Measurements from ENCODE around the gene TLE4.

TLE4 gene

DNA sequence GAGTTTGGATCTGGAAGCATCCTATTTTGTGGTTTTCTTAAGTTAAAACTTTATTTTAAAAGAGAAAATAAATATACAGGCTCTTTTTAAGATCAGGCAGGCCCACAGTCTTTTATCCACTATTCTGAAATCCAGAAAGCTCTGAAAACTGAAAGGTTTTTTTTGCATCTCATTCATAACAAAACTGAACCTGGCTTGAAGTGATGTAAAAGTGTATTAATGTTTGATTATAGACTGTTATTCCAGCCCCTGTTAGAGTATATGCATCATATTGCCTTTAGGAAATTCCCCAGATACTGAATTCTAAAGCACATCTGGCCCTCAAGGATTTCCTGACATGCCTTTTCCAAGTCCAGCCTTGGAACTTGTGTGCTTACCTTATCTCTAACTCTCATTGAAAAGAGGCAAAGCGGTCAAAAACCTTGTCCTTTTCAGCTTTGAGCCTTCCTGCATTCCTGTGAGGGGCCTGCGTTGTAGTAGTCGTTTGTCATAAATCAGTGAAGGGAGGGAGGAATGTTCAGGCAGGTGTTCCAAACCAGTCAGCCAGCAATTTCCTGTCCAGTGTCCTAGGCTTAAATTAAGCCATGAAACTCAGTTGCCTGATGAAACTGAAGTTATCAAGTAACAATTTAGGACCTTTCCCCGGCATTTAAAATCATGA is 110.4 kb downstream of the TLE4 start:
- Histone ChIP-seq H3K9me2 (replicated peaks; ENCODE audit: low read depth, low read length) (no peaks in the 10 kb centered on the region), H3K36me3 (ENCODE audit: insufficient read depth, low read length) (peaks cover 3% of the 10 kb centered on the region; the same call in 1 of the 2 replicates), H3K9me3 (ENCODE audit: insufficient read depth, low read depth, low read length) (no peaks in the 10 kb centered on the region), H4K20me1 (ENCODE audit: insufficient read depth, low read length, poor library complexity, severe bottlenecking) (peaks cover 40% of the 10 kb centered on the region), H3K27me3 (ENCODE audit: insufficient read depth, low read length, poor library complexity, severe bottlenecking) (no peaks in the 10 kb centered on the region), H3K4me1 (ENCODE audit: insufficient read depth, low read length, poor library complexity, severe bottlenecking) (peaks cover 49% of the 10 kb centered on the region), H3K4me3 (ENCODE audit: low read length, poor library complexity, severe bottlenecking) (no peak overlapping the region), H3K4me2 (ENCODE audit: low read depth, low read length, poor library complexity, severe bottlenecking) (no peak overlapping the region), H3K79me2 (ENCODE audit: insufficient read depth, low read length) (peaks cover 35% of the 10 kb centered on the region), H2AFZ (ENCODE audit: low read length) (no peak overlapping the region), H3K9ac (ENCODE audit: low read depth, low read length, poor library complexity, severe bottlenecking) (no peak overlapping the region), H3F3A (ENCODE audit: low read depth) (peaks cover 3% of the 10 kb centered on the region; the same call in 1 of the 2 replicates)
- TF ChIP-seq CTCF (conservative IDR thresholded peaks at IDR 0.05; ENCODE audit: low read length): no peak
- no peak for TF ChIP-seq EZH2phosphoT487 (IDR thresholded peaks at IDR 0.05; ENCODE audit: borderline replicate concordance)

- H3K9me3 ChIP-seq (ENCODE audit: insufficient read depth, low read depth, low read length): no peaks in the 10 kb centered on the region
- H3K9ac ChIP-seq (ENCODE audit: low read depth, low read length, poor library complexity, severe bottlenecking): no peak overlapping the region
- peaks cover 3% of the 10 kb centered on the region; the same call in 1 of the 2 replicates for H3K36me3 ChIP-seq (ENCODE audit: insufficient read depth, low read length)
- peaks cover 57% of the 10 kb centered on the region for H4K20me1 ChIP-seq (ENCODE audit: insufficient read depth, low read length, poor library complexity, severe bottlenecking)
- TF ChIP-seq CTCF (conservative IDR thresholded peaks at IDR 0.05; ENCODE audit: low read length) (no peak), EZH2phosphoT487 (IDR thresholded peaks at IDR 0.05; ENCODE audit: borderline replicate concordance) (no peak)
- peaks cover 64% of the 10 kb centered on the region for H3K4me1 ChIP-seq (ENCODE audit: insufficient read depth, low read length, poor library complexity, severe bottlenecking)
- H3K4me2 ChIP-seq (ENCODE audit: low read depth, low read length, poor library complexity, severe bottlenecking): no peak overlapping the region
- H3K4me3 ChIP-seq (ENCODE audit: low read length, poor library complexity, severe bottlenecking): no peak overlapping the region
- H2AFZ ChIP-seq (ENCODE audit: low read length): no peak overlapping the region
- H3K79me2 ChIP-seq (ENCODE audit: insufficient read depth, low read length): peaks cover 38% of the 10 kb centered on the region
- H3K27me3 ChIP-seq (ENCODE audit: insufficient read depth, low read length, poor library complexity, severe bottlenecking): no peaks in the 10 kb centered on the region
- H3F3A ChIP-seq (ENCODE audit: low read depth): peaks cover 3% of the 10 kb centered on the region; the same call in 1 of the 2 replicates
- H3K9me2 ChIP-seq (replicated peaks; ENCODE audit: low read depth, low read length): no peaks in the 10 kb centered on the region
Observed at GRCh38 chr9:79684059-79684458, 112.3 kb downstream of the TLE4 start.

GRCh38 chr9:79684711-79685575 is 113.2 kb downstream of the TLE4 start:
- Histone ChIP-seq H3F3A (ENCODE audit: low read depth) (peaks cover 3% of the 10 kb centered on the region; the same call in 1 of the 2 replicates), H3K36me3 (ENCODE audit: insufficient read depth, low read length) (peaks cover 3% of the 10 kb centered on the region; the same call in 1 of the 2 replicates), H3K4me1 (ENCODE audit: insufficient read depth, low read length, poor library complexity, severe bottlenecking) (peaks cover 67% of the 10 kb centered on the region), H3K4me2 (ENCODE audit: low read depth, low read length, poor library complexity, severe bottlenecking) (no peak overlapping the region), H3K9me3 (ENCODE audit: insufficient read depth, low read depth, low read length) (no peaks in the 10 kb centered on the region), H3K4me3 (ENCODE audit: low read length, poor library complexity, severe bottlenecking) (no peak overlapping the region), H2AFZ (ENCODE audit: low read length) (no peak overlapping the region), H3K9me2 (replicated peaks; ENCODE audit: low read depth, low read length) (no peaks in the 10 kb centered on the region), H4K20me1 (ENCODE audit: insufficient read depth, low read length, poor library complexity, severe bottlenecking) (peaks cover 66% of the 10 kb centered on the region), H3K79me2 (ENCODE audit: insufficient read depth, low read length) (peaks cover 47% of the 10 kb centered on the region), H3K9ac (ENCODE audit: low read depth, low read length, poor library complexity, severe bottlenecking) (no peak overlapping the region), H3K27me3 (ENCODE audit: insufficient read depth, low read length, poor library complexity, severe bottlenecking) (no peaks in the 10 kb centered on the region)
- TF ChIP-seq EZH2phosphoT487 (IDR thresholded peaks at IDR 0.05; ENCODE audit: borderline replicate concordance): no peak
- TF ChIP-seq CTCF (conservative IDR thresholded peaks at IDR 0.05; ENCODE audit: low read length): no peak

Data from Loucy (cell line).